Measurements from ENCODE around the gene HBG1. TPM values are rescaled to one million over a fixed set of nuclear protein-coding genes. Genes with fewer than 3 reads are reported as not detected.

The HBG1 gene
- total RNA-seq, 4 donors from 2014 or later, result not detected

- no peak overlapping the region for H3K27ac ChIP-seq
- in situ Hi-C loops (cut with MboI; ENCODE audit: low sequenced_read_pairs in 4 of 4) (no loop called here), intact Hi-C loops (cut with DNase I; ENCODE audit: low total_unique reads) (no loop called here)
- H3K36me3 ChIP-seq, result no peaks in the 10 kb centered on the region
- no peaks in the 10 kb centered on the region for H3K9me3 ChIP-seq
- H3K27me3 ChIP-seq, result no peaks in the 10 kb centered on the region
- DNase-seq (no peak), ATAC-seq (no peak)
- H3K4me1 ChIP-seq, result no peaks in the 10 kb centered on the region
- TF ChIP-seq POLR2A (IDR thresholded peaks at IDR 0.05) (no peak), CTCF (IDR thresholded peaks at IDR 0.05 in 4 of 5, conservative IDR thresholded peaks at IDR 0.05 in 1 of 5) (no peak)
- no peak overlapping the region for H3K4me3 ChIP-seq
Observed at GRCh38 chr11:5267033-5267563, 17.4 kb upstream of the HBG1 start.

- Histone ChIP-seq H3K9me3 (no peaks in the 10 kb centered on the region), H3K27me3 (no peaks in the 10 kb centered on the region), H3K4me1 (no peaks in the 10 kb centered on the region), H3K36me3 (no peaks in the 10 kb centered on the region), H3K4me3 (no peak overlapping the region), H3K27ac (no peak overlapping the region)
- in situ Hi-C loops (cut with MboI; ENCODE audit: low sequenced_read_pairs in 4 of 4) (no loop called here), intact Hi-C loops (cut with DNase I; ENCODE audit: low total_unique reads) (no loop called here)
- no peak for ATAC-seq
- DNase-seq, result no peak
- no peak for TF ChIP-seq CTCF (IDR thresholded peaks at IDR 0.05 in 4 of 5, conservative IDR thresholded peaks at IDR 0.05 in 1 of 5)
- no peak for TF ChIP-seq POLR2A (IDR thresholded peaks at IDR 0.05)
Observed at GRCh38 chr11:5266609-5267008, 17.0 kb upstream of the HBG1 start.

DNA sequence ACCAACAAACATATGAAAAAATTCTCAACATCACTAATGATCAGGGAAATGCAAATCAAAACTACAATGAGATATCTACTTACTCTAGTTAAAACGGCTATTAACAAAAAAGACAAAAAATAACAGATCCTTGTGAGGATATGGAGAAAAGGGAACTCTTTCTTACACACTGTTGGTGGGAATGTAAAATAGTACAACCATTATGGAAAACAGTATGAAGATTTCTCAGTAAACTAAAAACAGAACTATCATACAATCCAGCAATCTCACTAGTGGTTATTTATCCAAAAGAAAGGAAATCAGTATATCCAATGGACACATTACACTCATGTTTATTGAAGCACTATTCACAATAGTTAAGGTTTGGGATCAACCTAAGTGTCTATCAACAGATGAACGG, 16.2 kb upstream of the HBG1 start:
- Histone ChIP-seq H3K4me1 (no peaks in the 10 kb centered on the region), H3K36me3 (no peaks in the 10 kb centered on the region), H3K27me3 (no peaks in the 10 kb centered on the region), H3K9me3 (no peaks in the 10 kb centered on the region), H3K27ac (no peak overlapping the region), H3K4me3 (no peak overlapping the region)
- ATAC-seq (no peak), DNase-seq (no peak)
- intact Hi-C loops (cut with DNase I; ENCODE audit: low total_unique reads), result no loop called here
- TF ChIP-seq CTCF (IDR thresholded peaks at IDR 0.05 in 4 of 5, conservative IDR thresholded peaks at IDR 0.05 in 1 of 5) (no peak), POLR2A (IDR thresholded peaks at IDR 0.05) (no peak)
- in situ Hi-C loops (cut with MboI; ENCODE audit: low sequenced_read_pairs in 4 of 4), result no loop called here

DNA sequence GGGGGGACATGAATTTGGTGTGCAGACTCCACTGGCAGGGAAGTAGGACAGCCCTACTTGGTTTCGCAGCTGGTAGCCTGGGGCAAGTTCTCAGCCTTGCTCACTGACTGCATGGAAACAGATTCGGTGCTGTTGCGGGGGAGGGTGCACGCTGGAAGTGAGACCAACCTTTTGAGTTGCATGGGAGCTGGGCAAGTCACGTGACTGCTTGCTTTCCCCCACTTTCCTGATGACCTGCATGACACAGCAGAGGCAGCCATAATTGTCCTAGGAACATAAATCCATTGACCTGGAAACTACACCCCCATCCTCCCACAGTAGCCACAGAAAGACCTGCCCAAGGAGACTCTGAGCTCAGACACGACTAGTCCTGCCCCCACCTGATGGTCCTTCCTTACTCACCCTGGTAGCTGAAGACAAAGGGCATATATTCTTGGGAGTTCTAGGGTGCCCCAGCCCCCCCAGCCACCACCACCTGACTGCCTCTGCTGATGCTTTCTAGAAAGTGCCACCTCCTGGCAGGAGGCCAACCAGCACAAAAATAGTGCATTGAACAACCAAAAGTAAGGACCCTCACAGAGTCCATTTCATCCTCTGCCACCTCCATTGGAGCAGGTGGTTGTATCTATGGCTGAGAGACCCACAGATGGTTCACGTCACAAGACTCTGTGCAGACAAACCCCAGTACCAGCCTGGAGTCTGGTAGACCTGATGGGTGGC, 9.0 kb upstream of the HBG1 start:
- Histone ChIP-seq H3K4me1 (no peaks in the 10 kb centered on the region), H3K27ac (no peak overlapping the region), H3K27me3 (no peaks in the 10 kb centered on the region), H3K4me3 (no peak overlapping the region), H3K36me3 (no peaks in the 10 kb centered on the region), H3K9me3 (no peaks in the 10 kb centered on the region)
- intact Hi-C loops (cut with DNase I; ENCODE audit: low total_unique reads) (no loop called here), in situ Hi-C loops (cut with MboI; ENCODE audit: low sequenced_read_pairs in 4 of 4) (no loop called here)
- ATAC-seq (no peak), DNase-seq (no peak)
- TF ChIP-seq POLR2A (IDR thresholded peaks at IDR 0.05) (no peak), CTCF (IDR thresholded peaks at IDR 0.05 in 4 of 5, conservative IDR thresholded peaks at IDR 0.05 in 1 of 5) (no peak)

All from gastrocnemius medialis (tissue), 4 donors.